GDM1 (cell line): ENCODE results near the gene FBP2.
"Not testable (repeated sequence)": the region's sequence is repeated elsewhere in the genome, so short reads cannot be mapped to it uniquely, and the experiment has no call there.

ENCODE experiments used
- DNase-seq: peaks from one replicate; lab custom pipeline; 2025; lab: John Stamatoyannopoulos, UW

Gene FBP2

DNA sequence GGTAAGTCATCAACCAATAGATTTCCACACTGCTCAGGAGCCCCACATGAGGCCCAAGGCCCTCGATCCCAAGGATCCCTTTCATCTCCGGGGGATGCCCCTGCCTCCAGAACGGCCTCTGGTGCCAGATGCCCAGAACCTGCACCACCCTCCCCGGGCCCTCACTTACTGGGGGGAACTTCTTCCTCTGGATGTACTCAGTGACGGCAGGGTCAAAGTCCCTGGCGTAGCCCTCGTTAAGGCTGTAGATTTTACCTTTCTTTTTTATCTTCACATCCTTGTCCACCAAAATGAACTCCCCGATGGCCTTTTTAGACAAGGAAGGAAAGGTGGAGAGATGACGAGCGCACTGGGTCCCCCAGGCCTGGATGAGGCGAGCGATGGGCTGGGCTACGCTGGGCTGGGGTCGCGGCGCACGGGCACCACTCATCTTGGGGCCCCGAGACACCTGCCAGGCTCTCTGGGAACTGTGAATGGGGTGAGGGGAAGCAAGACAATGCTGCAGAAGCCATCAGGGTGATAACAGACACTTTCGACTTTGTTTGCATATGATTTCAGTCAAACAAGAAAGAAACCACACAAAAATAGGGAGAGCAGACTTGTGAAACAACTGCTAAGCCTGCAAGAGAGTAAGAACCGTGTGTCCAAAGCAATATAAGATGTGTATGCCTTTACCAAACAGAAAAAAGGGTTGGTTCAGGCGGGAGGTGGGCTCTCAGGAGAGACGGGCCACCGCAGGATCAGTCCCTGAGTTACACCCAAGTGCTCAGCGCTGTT is 13.2 kb upstream of the FBP2 start:
- no peak for DNase-seq

DNA sequence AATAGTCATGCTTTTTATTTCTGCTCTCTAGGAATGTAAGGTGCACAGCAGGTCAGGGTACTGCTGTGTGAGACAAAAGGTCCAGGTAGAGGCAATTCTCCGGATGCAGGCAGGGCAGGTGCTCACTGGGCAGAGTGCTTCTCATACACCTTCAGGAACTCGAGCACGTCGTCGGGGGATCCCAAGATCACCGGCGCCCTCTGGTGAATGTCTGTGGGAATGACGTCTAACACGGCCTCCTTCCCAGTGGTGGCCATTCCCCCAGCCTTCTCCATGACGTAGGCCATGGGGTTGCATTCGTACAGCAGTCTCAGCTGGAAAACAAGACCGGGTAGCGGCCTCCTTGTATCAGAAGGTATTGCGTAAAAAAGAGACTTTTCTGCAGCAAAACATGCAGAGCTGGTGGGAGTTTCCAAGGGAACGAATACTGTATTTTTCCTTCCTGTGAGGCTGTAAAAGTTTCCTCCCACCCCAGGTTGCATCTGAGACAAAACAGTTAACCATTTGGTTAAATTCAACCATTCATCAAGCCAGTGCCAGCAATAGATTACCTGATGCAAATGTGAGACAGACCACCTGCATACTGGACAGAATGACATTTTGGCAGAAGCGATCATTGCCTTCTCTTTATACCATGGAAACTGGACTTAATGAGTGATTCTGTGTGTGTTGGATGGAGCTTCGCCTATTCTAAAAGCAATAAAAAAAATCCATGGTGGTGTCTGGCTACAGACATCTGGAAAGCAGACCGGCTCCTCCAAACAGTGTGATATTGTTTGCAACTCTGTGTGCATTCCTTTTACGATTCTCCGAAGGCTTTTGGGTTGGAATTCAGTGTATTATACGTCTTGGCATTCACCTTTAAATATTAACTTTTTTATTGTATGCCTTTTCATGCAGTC is 9.9 kb upstream of the FBP2 start:
- peak; percentile 33 for DNase-seq

DNA sequence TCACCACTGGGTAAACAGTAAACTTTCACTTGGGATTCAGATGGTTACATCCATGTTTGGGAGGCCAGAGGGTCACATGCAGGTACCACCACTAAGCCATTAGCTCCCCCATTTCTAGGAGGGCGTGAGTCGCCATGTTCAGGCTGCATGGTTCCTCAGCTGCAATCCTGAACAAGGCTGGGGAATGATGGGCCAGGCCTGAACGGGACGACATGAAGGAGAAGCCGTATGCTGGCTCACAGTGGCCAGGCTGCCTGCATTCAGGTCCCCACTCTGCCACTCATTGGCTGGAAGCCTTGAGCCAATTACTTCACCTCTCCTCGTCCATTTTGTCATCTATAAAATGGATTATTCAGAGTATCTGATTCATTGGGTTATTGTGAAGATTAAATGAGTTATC is 9.0 kb upstream of the FBP2 start:
- no peak for DNase-seq

DNA sequence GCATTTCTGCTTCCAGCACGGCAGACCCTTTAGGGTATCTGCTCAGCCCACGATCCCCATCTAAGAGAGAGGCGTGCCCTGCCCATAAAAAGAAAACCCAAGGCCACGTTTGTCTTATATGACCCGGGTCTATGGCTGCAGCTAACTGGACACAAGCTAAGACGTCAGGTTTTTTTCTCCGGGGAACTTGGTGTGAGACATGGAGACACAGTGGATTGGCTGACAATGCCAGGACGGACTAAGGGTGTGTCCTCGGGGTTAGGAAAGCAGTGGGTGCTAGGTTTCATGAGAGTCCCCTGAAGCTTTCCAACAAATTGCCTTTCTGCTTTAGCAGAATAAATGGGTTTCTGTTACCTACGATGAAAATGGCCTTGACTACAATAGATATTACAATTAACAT is 7.1 kb upstream of the FBP2 start:
- DNase-seq = no peak

DNA sequence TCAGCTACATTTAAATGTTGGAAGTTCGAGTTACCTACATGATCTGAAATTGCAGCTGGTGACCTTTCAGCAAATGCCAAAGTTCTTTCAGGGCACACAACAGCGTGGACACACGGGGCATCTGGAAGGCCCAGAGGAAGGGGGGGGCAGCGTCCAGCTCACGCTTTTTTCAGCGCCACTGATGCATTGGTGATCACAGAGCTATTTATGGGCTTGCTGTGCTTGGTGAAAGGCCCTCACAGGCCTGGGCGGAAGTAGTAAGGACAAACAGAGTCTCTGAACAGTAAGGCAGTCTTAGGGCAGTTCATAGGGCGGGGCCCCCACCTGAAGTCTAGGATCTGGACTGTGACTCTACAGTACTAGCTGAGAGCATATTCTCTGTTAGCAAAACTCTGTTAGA is 6.6 kb upstream of the FBP2 start:
- no peak for DNase-seq

DNA sequence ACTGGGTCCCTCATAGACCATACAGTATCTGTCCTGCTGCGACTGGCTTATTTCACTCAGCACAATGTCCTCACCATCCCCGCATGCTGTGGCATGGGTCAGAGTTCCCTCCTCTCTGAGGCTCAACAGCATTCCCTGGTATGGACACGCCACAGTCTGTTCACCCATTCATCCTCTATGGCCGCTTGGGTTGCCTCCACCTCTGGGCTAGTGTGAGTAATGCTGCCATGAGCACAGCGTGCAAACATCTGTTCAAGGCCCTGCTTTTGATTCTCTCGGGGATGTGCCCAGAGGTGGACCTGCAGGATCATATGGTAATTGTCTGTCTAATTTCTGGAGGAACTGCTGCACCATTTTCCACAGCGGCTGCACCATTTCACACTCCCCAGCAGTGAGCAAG is 5.5 kb upstream of the FBP2 start:
- DNase-seq = no peak

DNA sequence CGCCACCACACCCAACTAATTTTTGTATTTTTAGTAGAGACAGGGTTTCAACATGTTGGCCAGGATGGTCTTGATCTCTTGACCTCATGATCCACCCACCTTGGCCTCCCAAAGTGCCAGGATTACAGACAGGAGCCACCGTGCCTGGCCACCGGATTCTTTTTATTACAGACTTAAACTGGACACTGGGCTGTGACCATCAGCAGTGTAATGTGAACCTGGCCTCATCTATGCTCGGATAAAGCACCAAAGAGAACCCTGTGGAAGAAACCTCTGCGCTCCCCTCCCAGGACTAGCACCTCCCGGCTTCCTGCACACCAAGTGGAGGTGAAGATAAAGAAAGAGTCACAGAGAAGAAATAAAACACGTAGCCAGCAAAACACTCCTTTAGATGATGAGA is 941 bp downstream of the FBP2 start:
- DNase-seq = not testable (repeated sequence)

DNA sequence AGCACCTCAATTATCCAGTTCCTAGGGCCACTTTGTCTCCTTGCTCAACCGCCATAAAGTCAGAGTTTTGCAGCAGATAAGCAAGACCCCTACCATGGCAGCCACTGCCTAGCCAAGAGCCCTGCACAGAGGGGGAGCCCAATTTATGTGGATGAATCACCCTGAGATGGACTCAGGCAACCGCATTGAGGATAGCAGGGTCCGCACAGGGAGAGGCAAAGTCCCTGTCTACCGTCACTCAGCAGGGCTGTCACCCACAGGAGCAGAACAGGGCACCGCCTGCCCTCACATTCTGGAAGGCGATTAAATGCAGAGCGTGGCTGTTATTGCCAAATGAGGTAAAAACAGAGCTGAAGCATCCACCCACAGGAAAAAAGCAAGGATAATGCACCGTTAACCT is 1.7 kb downstream of the FBP2 start:
- DNase-seq = no peak

DNA sequence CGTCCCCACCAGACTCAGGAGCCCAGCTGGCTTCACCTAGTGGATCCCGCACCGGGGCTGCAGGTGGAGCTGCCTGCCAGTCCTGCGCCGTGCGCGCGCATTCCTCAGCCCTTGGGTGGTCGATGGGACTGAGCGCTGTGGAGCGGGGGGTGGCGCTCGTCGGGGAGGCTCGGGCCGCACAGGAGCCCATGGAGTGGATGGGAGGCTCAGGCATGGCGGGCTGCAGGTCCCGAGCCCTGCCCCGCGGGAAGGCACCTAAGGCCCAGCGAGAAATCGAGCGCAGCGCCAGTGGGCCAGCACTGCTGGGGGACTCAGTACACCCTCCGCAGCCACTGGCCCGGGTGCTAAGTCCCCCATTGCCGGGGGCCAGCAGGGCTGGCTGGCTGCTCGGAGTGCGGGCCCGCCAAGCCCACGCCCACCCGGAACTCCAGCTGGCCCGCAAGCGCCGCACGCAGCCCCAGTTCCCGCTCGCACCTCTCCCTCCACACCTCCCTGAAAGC is 2.5 kb downstream of the FBP2 start:
- not testable (repeated sequence) for DNase-seq

DNA sequence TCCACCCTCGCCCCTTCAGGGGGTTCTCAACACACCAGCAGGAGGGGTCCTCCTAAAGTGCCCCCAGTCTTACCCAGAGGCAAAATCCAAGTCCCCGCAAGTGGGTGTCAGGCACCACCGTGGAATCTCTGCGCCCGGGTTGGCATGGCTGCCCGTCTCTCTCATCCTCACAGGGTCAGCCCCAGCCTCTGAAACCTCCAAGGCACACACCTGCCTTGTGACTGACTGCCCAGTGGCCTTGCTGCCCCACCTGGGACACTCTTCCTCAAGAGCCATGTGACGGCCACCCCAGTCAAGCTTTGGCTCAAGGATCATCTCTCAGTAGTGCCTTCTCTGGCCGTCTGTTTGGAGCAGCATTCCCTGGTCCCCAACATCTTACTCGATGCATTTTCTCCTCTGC is 4.9 kb downstream of the FBP2 start:
- no peak for DNase-seq

DNA sequence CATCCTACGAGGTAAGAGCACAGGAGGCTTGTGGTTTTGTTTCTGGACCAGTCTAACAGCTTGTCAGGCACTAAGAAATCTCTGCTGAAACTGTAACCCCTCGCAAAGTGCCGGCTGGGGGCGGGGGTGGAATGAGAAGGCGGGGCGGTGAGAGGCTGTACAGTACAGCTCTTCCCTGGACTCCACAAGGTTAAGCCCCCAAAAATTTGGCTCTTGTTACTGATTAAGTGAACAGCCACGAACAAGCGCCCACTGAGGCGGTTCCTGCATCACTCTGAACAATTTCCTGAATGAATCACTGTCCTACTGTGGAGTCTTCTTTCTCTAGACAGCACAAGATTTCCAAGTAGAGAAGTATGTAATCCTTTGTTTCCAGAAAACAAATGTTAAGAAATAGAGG is 6.8 kb downstream of the FBP2 start:
- no peak for DNase-seq

DNA sequence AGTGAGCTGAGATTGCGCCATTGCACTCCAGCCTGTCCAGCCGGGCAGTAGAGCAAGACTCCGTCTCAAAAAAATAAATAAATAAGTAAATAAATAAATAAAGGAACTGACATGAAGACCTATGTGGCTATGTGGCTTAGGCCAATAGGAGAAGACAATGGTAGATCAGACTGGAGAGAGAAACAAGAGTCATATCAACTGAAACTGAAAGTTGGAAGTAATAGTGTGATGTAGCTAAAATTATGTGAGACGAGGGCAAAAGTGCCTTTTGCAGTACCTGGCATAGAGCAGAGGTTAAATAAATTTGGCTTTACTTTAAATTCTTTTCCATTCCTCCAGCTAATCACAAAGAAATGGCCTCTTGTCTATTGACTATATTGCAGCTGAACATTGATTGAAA is 7.3 kb downstream of the FBP2 start:
- DNase-seq = no peak

DNA sequence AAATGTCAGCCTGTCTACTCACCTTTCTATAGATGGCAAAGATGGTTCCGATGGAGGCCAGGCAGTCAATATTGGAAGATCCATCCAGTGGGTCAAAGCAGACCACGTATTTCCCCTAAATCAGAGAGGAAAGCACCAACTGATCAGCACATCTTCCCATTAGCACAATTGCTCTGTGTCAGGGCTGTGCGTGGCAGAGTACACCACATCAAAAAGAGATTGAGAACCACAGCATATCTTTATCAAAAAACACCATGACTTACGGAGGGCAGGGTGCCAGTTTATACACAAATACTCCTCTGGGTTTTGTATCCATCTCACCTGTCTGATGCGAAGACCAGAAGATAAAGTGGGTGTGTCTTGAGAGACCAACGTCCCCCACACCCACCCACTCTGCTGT is 9.1 kb downstream of the FBP2 start:
- no peak for DNase-seq

DNA sequence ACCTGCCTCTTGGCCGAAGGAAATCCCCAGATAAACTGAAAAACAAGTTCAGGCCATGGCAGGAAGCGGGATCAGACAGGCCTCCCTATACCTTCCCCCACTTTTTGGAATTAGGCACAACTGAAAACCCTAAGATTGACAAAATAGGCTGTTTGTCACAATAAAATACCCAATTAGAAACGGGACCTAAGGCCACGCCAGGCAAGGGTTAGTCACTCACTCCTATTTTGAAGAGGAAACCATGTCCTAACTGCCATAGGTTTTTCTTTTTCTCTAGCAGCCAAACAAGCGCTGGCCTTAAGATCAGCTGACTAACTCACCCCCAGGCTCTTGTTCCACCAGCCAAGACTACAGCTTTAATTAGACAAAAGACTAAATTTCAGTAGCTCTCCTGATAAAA is 11.9 kb downstream of the FBP2 start:
- no peak for DNase-seq

DNA sequence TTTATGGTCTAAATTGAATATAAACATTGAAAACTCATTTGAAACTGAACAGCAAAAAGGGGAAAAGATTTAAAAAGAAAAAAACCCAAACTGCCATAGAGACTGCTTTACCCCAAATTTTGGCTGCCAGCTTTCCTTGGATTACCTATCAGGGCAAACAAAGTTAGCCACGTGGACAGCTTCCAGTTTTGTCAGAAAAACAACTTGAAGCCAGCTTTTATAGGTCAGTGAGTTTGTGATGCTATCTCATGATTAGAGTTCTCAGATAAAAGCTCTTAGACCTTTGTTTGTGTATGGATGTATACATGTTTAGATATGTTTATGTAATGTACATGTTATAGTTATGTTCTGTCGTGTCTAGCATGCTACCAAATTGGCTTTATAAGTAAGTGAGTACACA is 16.1 kb downstream of the FBP2 start:
- no peak for DNase-seq

DNA sequence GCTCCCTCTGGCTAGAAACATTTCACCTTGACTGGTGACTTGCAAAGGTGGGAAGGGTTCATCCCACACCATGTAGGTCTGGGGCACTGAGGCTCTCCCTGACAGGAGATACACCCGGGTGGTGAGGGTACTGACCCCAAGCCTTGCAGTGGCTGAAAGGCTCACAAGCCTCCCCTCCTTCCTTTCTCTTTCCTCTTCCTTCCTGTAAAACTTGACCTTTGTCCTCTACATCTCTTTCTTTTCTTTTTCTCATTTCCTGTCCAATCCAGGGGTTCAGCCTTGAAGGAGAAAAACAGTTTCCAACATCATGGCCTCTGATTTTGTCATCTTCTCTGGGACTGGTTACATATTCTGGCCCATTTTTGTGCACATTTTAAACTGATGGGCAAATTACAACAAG is 16.6 kb downstream of the FBP2 start:
- DNase-seq = no peak

DNA sequence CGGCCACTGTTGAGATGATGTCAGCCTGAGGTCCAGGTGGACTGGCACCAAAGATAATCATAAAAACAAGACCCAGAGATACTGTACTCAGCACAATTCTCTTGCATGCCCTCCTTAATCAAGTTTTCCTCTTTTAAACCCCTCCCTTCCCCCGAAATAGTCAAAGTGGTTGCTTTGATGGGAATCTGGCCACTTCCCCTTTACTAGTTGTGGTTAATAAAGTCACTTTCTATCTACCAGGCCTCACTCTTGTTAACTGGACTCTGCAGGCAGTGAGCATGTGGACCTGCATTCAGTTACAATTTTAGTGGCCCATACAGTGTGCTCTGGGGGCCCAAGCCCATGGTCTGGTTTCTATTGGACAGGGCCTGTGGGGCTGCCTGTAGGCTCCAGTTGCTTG is 17.5 kb downstream of the FBP2 start:
- DNase-seq = no peak

DNA sequence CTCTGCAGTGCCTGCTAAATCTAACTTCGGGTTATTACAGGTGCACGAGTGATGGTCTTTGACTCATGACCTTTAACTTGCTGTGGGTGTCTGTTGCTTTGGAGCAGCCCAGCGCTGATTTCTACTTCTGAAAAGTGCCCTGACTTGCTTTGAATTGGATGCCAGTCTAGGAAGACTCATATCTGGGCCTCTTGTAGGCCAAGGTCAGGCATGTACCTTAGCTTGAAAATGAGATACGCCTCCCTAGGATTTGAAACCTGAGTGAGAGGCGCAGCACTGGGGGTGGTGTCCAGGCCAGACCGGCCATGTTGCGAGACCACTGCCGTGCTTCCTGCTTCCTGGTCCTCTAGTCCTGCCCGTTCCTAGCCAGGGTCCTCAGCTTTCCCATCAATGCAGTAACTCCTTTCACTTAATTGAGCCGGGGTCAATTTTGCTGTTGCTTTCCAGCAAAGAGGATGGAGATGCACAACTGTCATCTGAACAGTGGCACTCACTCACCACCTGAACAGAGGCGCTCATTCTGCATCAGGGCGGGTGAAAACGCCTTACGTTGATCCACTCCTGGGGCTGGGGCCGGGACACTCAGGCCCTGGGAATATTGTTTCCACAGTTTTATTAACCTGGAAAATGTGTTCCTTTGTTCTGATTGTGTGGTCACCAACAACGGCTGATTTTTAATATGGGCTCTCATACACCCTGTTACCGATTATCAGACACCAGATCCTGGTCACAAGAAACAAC is 24.5 kb downstream of the FBP2 start:
- no peak for DNase-seq

DNA sequence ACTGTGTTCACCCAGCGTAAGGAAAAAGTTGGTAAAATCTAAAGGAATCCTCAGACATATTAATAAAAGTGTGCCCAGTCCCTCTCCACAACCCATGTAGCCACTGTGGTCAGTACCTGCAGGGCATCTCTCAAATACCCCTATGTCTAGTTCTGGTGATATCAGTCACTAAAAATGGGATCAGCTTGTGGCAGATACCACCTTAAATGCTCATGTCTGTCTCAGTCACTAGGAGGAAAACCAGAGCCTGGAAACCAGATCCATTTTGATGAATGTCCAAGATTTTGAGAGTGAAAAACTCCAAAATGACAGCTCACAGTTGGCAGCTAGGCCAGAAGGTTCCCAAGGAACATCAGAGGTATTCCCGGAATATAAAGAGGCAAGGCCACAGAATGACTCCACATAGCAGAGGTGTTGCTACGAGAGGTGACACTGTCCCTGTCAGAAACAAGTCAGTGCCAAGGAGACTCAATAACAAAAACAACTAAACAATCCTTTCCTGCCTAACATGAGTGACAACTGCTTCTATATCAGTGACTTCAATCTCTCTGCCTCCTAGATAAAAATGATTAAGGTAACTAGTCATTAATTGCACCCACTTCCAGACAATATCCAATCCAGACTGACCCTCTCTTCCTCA is 25.3 kb downstream of the FBP2 start:
- no peak for DNase-seq

DNA sequence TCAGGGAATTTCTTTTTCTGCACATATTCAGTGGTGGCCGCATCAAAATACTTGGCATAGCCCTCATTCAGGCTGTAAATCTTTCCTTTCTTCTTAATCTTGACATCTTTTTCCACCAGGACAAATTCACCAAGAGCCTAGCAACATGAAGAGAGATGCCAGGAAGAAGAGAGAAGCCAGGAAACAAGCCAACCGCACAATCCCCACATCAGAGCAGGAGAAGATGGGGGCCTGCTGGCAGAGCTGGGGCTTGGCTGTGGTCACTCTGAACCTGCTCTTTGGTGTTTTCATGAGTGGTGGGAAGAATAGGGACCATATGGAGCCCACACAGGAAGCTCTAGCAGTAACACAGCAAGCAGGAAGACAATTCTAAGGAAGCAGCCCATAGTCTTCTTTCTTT is 26.4 kb downstream of the FBP2 start:
- DNase-seq = no peak

DNA sequence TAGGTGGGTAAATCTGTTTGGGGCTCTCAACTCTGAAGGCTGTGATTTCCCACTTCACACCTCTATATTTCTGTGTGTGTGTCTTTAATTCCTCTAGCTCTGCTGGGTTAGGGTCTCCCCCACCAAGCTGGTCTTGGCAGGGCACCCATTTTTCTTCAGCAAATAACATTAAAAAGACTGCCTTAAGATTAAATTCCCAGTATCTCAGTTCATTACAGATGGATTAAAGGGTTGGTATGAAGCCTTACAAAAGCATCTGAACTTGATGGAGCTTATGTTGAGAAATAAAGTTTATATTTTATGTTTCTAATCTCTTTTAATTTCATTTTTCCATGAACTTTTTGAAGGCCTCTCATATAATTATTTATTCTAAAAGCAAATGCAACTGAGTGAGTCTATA is 27.1 kb downstream of the FBP2 start:
- no peak for DNase-seq

DNA sequence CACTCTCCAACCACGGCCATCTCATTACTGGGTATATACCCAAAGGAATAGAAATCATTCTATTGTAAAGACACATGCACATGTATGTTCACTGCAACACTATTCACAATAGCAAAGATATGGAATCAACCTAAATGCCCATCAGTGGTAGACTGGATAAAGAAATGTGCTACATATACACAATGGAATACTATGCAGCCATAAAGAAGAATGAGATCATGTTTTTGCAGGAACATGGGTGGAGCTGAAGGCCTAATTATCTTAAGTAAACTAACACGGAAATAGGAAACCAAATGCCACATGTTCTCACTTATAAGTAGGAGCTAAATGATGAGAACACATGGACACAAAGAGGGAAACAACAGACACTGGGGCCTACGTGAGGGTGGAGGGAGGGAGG is 29.3 kb downstream of the FBP2 start:
- not testable (repeated sequence) for DNase-seq
